ENCODE results near the gene NR2C2AP. TPM values are rescaled to one million over a fixed set of nuclear protein-coding genes. Genes with fewer than 3 reads are reported as not detected.

NR2C2AP gene
- total RNA-seq, 1 donor from 2014 or later = 37.1 TPM

DNA sequence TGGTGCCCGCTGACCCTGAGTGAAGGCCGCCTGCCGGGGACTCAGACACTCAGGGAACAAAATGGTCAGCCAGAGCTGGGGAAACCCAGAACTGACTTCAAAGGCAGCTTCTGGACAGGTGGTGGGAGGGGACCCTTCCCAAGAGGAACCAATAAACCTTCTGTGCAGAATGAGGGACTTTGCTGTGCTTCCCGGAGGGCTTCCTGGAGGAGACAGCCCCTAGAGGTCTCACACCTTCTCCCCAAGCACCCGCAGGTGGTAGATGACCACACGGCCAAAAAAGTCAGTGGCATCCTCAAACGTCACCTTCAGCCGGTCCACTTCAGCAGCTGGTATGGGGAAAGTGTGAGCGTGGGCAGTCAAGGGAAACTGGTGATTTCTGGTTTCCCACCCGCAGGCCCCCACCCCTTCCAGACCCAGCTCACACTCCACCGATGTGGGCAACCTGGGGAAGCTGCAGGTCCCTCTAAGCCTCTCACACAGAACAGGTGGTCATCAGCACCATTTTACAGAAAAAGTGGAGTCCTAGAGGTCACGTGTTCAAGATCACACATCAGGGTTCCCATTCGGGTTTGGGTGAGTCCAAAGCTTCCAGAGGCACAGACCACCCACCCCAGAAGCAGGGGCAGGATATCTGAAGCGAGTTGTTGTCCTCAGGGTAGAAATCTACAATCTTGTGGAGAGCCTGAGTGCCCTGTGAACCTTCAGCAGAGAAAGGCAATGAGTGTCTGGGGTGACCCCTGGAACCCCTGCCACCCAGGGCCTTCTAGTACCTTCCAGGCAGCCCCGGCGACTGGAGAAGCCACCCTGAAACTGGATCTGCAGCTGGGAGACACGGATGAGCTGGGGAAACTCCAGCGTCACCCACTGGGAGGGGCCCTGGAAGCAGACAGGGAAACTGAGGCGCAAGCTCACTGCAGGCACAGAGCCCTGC is 1.2 kb downstream of the NR2C2AP start:
- TF ChIP-seq, protein P1, sequence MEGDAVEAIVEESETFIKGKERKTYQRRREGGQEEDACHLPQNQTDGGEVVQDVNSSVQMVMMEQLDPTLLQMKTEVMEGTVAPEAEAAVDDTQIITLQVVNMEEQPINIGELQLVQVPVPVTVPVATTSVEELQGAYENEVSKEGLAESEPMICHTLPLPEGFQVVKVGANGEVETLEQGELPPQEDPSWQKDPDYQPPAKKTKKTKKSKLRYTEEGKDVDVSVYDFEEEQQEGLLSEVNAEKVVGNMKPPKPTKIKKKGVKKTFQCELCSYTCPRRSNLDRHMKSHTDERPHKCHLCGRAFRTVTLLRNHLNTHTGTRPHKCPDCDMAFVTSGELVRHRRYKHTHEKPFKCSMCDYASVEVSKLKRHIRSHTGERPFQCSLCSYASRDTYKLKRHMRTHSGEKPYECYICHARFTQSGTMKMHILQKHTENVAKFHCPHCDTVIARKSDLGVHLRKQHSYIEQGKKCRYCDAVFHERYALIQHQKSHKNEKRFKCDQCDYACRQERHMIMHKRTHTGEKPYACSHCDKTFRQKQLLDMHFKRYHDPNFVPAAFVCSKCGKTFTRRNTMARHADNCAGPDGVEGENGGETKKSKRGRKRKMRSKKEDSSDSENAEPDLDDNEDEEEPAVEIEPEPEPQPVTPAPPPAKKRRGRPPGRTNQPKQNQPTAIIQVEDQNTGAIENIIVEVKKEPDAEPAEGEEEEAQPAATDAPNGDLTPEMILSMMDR (IDR thresholded peaks at IDR 0.05) = no peak
- DNase-seq (no peak), ATAC-seq (ENCODE audit: low read depth) (no peak)
- Mint-ChIP-seq H3K4me1 (peaks cover 27% of the 10 kb centered on the region), H3K27ac (peak overlapping the region; percentile 86), H3K27me3 (peaks cover 2% of the 10 kb centered on the region), H3K4me3 (peak overlapping the region; percentile 94), H3K9me3 (no peaks in the 10 kb centered on the region), H3K36me3 (ENCODE audit: low read depth) (peaks cover 41% of the 10 kb centered on the region)
- intact Hi-C loops (cut with micrococcal nuclease) = no loop called here
- CTCF ChIA-PET = interaction anchor here (1.0 kb wide), 1 partner anchor 288 kb away, joined by 5 read pairs; no protein-coding TSS in a partner anchor
- POLR2A ChIA-PET = interaction anchor here (0.6 to 3.6 kb wide), 5 partner anchors 9 to 314 kb away, joined by 4 to 69 read pairs (median 5); partner anchors contain the start of genes BORCS8, NDUFA13, RFXANK and TSSK6

- no peaks in the 10 kb centered on the region for H3K27me3 Mint-ChIP-seq
- H3K4me3 Mint-ChIP-seq = peak overlapping the region; percentile 99
- TF ChIP-seq, protein P1 (IDR thresholded peaks at IDR 0.05) = no peak
- H3K36me3 Mint-ChIP-seq (ENCODE audit: low read depth) = peaks cover 48% of the 10 kb centered on the region
- ATAC-seq (ENCODE audit: low read depth) (no peak), DNase-seq (no peak)
- POLR2A ChIA-PET = interaction anchor here (0.7 to 4.6 kb wide), 3 partner anchors 9 to 508 kb away, joined by 3 to 69 read pairs (median 5); partner anchors contain the start of genes NR2C2AP and SLC25A42
- peaks cover 49% of the 10 kb centered on the region for H3K4me1 Mint-ChIP-seq
- H3K9me3 Mint-ChIP-seq = no peaks in the 10 kb centered on the region
- peak overlapping the region; percentile 99 for H3K27ac Mint-ChIP-seq
- CTCF ChIA-PET = no interaction called here
- intact Hi-C loops (cut with micrococcal nuclease) = loop anchor here (2.0 to 5.0 kb wide), 2 partner anchors 211 to 672 kb away; partner anchors contain the start of genes ELL and GATAD2A
These were observed 9.3 kb downstream of the NR2C2AP start for GRCh38 chr19:19193926-19194325.

DNA sequence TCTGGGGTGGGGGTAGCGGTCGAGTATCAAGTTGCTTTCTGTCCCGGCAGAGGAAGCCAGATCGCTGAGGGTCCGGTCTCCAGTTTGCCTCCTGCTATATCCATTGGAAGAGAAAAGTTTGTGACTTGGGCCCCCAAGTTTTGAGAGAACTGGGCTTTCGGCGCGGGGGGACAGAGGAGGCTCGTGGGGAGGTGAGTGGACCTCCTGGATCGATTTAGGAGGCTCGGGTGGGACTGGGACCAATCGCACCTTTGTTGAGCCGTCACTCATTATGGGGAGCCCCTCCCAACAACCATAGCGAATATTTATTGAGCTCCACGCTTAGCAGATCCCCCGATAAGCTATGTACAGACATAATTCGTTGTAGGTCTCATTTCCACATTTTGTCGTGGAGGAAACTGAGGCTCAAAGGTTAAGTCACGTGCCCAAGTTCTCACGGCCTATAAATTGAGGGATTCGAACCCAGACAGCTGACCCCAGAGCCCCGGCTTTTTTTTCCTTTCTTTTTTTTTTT is 10.2 kb downstream of the NR2C2AP start:
- H3K4me3 Mint-ChIP-seq = peak overlapping the region; percentile 99
- no peaks in the 10 kb centered on the region for H3K27me3 Mint-ChIP-seq
- POLR2A ChIA-PET = interaction anchor here (0.6 to 4.6 kb wide), 9 partner anchors 9 to 1900 kb away, joined by 3 to 69 read pairs (median 4); partner anchors contain the start of genes NDUFA13, NR2C2AP, SLC25A42 and TSSK6
- DNase-seq (no peak), ATAC-seq (ENCODE audit: low read depth) (no peak)
- H3K27ac Mint-ChIP-seq = peak overlapping the region; percentile 99
- TF ChIP-seq, protein P1 (IDR thresholded peaks at IDR 0.05) = no peak
- peaks cover 49% of the 10 kb centered on the region for H3K4me1 Mint-ChIP-seq
- H3K36me3 Mint-ChIP-seq (ENCODE audit: low read depth) = peaks cover 42% of the 10 kb centered on the region
- intact Hi-C loops (cut with micrococcal nuclease) = loop anchor here (1.0 to 5.0 kb wide), 10 partner anchors 10 to 671 kb away; partner anchors contain the start of genes ATP13A1, COPE, DDX49 and ELL
- CTCF ChIA-PET = interaction anchor here (2.3 kb wide), 1 partner anchor 19 kb away, joined by 6 read pairs; no protein-coding TSS in a partner anchor
- no peaks in the 10 kb centered on the region for H3K9me3 Mint-ChIP-seq

DNA sequence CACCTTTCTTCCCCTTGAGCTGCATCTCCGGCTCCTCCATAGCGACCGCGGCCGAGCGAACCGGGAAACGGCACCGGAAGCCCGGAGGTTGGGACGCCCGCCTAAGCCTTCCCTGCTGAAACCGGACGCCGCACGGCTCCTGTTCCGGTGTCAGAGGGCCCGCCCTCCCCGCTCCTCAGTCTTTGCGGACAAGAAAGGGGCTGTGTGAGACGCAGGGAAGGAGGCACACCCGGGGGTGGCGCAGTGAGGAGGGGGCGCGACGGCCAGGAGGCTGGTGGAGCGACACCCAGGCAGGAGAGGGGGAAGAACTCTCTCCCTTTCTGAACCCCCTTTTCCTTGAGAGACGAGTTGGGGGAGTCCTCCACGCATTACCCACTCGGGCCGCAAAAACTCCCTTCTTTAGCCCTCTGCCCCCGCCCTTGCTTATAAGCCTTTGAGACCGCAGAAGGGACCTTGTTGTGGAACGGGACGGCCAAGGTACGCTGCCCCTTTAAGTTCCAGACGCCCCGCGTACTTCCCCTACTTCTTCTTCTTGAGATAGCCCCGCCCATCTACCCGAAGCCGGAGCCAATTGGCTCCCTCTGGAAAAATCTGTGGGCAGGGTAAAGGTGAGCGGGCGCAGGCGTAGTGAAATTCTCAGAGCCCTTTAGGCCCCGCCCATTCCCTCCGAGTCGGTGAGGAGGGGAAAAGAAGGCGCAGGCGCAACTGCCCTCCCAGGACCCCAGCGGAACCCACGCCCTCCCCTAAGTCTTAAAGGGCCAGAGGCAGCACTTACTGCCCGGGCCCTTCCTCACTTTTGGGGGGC is 10.9 kb downstream of the NR2C2AP start, which contains the start of the genes BORCS8 and RFXANK:
TSS of gene BORCS8 (minus strand) at position 75 of the 805 bp plus-strand sequence. CDS start at position 40, 35 bp downstream.
TSS of gene RFXANK (plus strand) at position 181 of the 805 bp plus-strand sequence. CDS start 1,689 bp downstream, outside the sequence.
- peak; percentile 91 for DNase-seq
- H3K4me1 Mint-ChIP-seq = peaks cover 49% of the 10 kb centered on the region
- no peaks in the 10 kb centered on the region for H3K27me3 Mint-ChIP-seq
- ATAC-seq (ENCODE audit: low read depth) = peak; percentile 85
- peaks cover 36% of the 10 kb centered on the region for H3K36me3 Mint-ChIP-seq (ENCODE audit: low read depth)
- peak within 1 kb of the TSS; percentile 99 for H3K27ac Mint-ChIP-seq
- POLR2A ChIA-PET = interaction anchor here (0.6 to 4.6 kb wide), 19 partner anchors 8 to 1900 kb away, joined by 3 to 69 read pairs (median 4); partner anchors contain the start of genes NDUFA13, NR2C2AP, SLC25A42 and TSSK6
- peak within 1 kb of the TSS; percentile 99 for H3K4me3 Mint-ChIP-seq
- intact Hi-C loops (cut with micrococcal nuclease) = loop anchor here (1.0 to 5.0 kb wide), 10 partner anchors 11 to 670 kb away; partner anchors contain the start of genes ATP13A1, COPE, DDX49 and ELL
- H3K9me3 Mint-ChIP-seq = no peaks in the 10 kb centered on the region
- CTCF ChIA-PET = interaction anchor here (1.1 to 2.3 kb wide), 2 partner anchors 18 to 34 kb away, joined by 3 to 6 read pairs; no protein-coding TSS in a partner anchor
- TF ChIP-seq, protein P1 (IDR thresholded peaks at IDR 0.05) = no peak
